ENCODE data around the gene NAGK.

The NAGK gene

GRCh38 chr2:71064110-71064611 lies 4.3 kb upstream of the NAGK start:
- H3K4me3 ChIP-seq (ENCODE audit: low read depth, low read length), result no peak overlapping the region
- no peak for DNase-seq (ENCODE audit: low read depth)
- in situ Hi-C loops (cut with HindIII; ENCODE audit: low sequenced_read_pairs), result no loop called here
- TF ChIP-seq CTCF (IDR thresholded peaks at IDR 0.05; ENCODE audit: low read depth, low read length, missing control alignments), result no peak

GRCh38 chr2:71064754-71065621 lies 3.5 kb upstream of the NAGK start:
- in situ Hi-C loops (cut with HindIII; ENCODE audit: low sequenced_read_pairs), result loop anchor here (5.0 kb wide), 1 partner anchor 57 kb away; no protein-coding TSS in a partner anchor
- no peak for TF ChIP-seq CTCF (IDR thresholded peaks at IDR 0.05; ENCODE audit: low read depth, low read length, missing control alignments)
- H3K4me3 ChIP-seq (ENCODE audit: low read depth, low read length), result no peak overlapping the region
- DNase-seq (ENCODE audit: low read depth), result no peak

GRCh38 chr2:71066856-71067255 lies 1.6 kb upstream of the NAGK start:
- DNase-seq (ENCODE audit: low read depth), result no peak
- no peak for TF ChIP-seq CTCF (IDR thresholded peaks at IDR 0.05; ENCODE audit: low read depth, low read length, missing control alignments)
- in situ Hi-C loops (cut with HindIII; ENCODE audit: low sequenced_read_pairs), result loop anchor here (5.0 kb wide), 1 partner anchor 55 kb away; no protein-coding TSS in a partner anchor
- no peak overlapping the region for H3K4me3 ChIP-seq (ENCODE audit: low read depth, low read length)

GRCh38 chr2:71067567-71068217 lies 756 bp upstream of the NAGK start:
- no peak for TF ChIP-seq CTCF (IDR thresholded peaks at IDR 0.05; ENCODE audit: low read depth, low read length, missing control alignments)
- peak overlapping the region; percentile 98 for H3K4me3 ChIP-seq (ENCODE audit: low read depth, low read length)
- in situ Hi-C loops (cut with HindIII; ENCODE audit: low sequenced_read_pairs), result loop anchor here (5.0 kb wide), 1 partner anchor 55 kb away; no protein-coding TSS in a partner anchor
- no peak for DNase-seq (ENCODE audit: low read depth)

- in situ Hi-C loops (cut with HindIII; ENCODE audit: low sequenced_read_pairs), result loop anchor here (5.0 kb wide), 1 partner anchor 53 kb away; no protein-coding TSS in a partner anchor
- DNase-seq (ENCODE audit: low read depth), result no peak
- peak overlapping the region; percentile 98 for H3K4me3 ChIP-seq (ENCODE audit: low read depth, low read length)
- TF ChIP-seq CTCF (IDR thresholded peaks at IDR 0.05; ENCODE audit: low read depth, low read length, missing control alignments), result no peak
Observed at GRCh38 chr2:71069376-71069775, 928 bp downstream of the NAGK start.

- no peak for DNase-seq (ENCODE audit: low read depth)
- H3K4me3 ChIP-seq (ENCODE audit: low read depth, low read length), result peak overlapping the region; percentile 98
- in situ Hi-C loops (cut with HindIII; ENCODE audit: low sequenced_read_pairs), result no loop called here
- peak; percentile 57 for TF ChIP-seq CTCF (IDR thresholded peaks at IDR 0.05; ENCODE audit: low read depth, low read length, missing control alignments)
Observed at GRCh38 chr2:71070294-71071093, 2.0 kb downstream of the NAGK start.
